GM23338 (cell line): ENCODE results near the gene EBF4. TPM values are rescaled to one million over a fixed set of nuclear protein-coding genes. Genes with fewer than 3 reads are reported as not detected.

Source experiments
- ATAC-seq: fragments of 200-7000 bp; cut with Tn5 transposase; 3 replicates; pipeline ENCODE4 v1.9.1; 2020
- DNase-seq: peaks from one replicate; pipeline ENCODE4 v3.0.0-alpha.2; 2015; ENCODE audit warnings: low spot score
- H2AFZ ChIP-seq: fragments of 200-600 bp; sonication (generic); 2 replicates; pipeline ENCODE4 v1.8.0; 2016; ENCODE audit warnings: antibody characterized with exemption, mild to moderate bottlenecking, moderate library complexity
- H3F3A ChIP-seq: fragments of 200-600 bp; sonication (generic); replicated peaks from 2 replicates; pipeline ENCODE4 v1.8.0; 2017; ENCODE audit warnings: antibody characterized with exemption, mixed run types, low read depth
- H3K27ac ChIP-seq: fragments of 200-600 bp; sonication (generic); 2 replicates; pipeline ENCODE4 v1.6.1; 2016; ENCODE audit warnings: low read depth
- H3K27me3 ChIP-seq: fragments of 200-600 bp; sonication (generic); 2 replicates; pipeline ENCODE4 v1.8.0; 2016; ENCODE audit warnings: mild to moderate bottlenecking, mixed run types, moderate library complexity; ENCODE audit not compliant: insufficient read depth
- H3K36me3 ChIP-seq: fragments of 200-600 bp; sonication (generic); 2 replicates; pipeline ENCODE4 v1.8.0; 2016; ENCODE audit warnings: mild to moderate bottlenecking; ENCODE audit not compliant: insufficient read depth
- H3K4me1 ChIP-seq: fragments of 200-600 bp; sonication (generic); 2 replicates; pipeline ENCODE4 v1.8.0; 2016; ENCODE audit warnings: mild to moderate bottlenecking, moderate library complexity; ENCODE audit not compliant: insufficient read depth
- H3K4me2 ChIP-seq: fragments of 200-600 bp; sonication (generic); 2 replicates; pipeline ENCODE4 v1.7.1; 2017; ENCODE audit warnings: mixed run types
- H3K4me3 ChIP-seq: fragments of 200-600 bp; sonication (generic); 2 replicates; pipeline ENCODE4 v1.6.1; 2016; ENCODE audit warnings: mixed run types
- H3K79me2 ChIP-seq: fragments of 200-600 bp; sonication (generic); replicated peaks from 2 replicates; pipeline ENCODE4 v1.8.0; 2017; ENCODE audit warnings: mild to moderate bottlenecking; ENCODE audit not compliant: insufficient read depth
- H3K9me2 ChIP-seq: fragments of 200-600 bp; sonication (generic); 2 replicates; pipeline ENCODE4 v1.8.0; 2017; ENCODE audit not compliant: insufficient read depth
- H4K20me1 ChIP-seq: fragments of 200-600 bp; sonication (generic); replicated peaks from 2 replicates; pipeline ENCODE4 v1.8.0; 2017; ENCODE audit warnings: mild to moderate bottlenecking; ENCODE audit not compliant: insufficient read depth
- H3K27ac Mint-ChIP-seq: 2 replicates; pipeline ENCODE4 v1.8.0; 2020; ENCODE audit warnings: inconsistent platforms, mild to moderate bottlenecking, moderate library complexity, mixed read lengths
- H3K27me3 Mint-ChIP-seq: 3 replicates; pipeline ENCODE4 v1.8.0; 2022; ENCODE audit warnings: low read depth, mild to moderate bottlenecking, moderate library complexity, mixed read lengths, inconsistent platforms; ENCODE audit not compliant: insufficient read depth, poor library complexity
- H3K36me3 Mint-ChIP-seq: 3 replicates; pipeline ENCODE4 v1.8.0; 2021; ENCODE audit warnings: low read depth, mild to moderate bottlenecking, inconsistent platforms, moderate library complexity, mixed read lengths
- H3K4me1 Mint-ChIP-seq: 3 replicates; pipeline ENCODE4 v1.8.0; 2020; ENCODE audit warnings: mild to moderate bottlenecking, inconsistent platforms, mixed read lengths
- H3K4me3 Mint-ChIP-seq: 3 replicates; pipeline ENCODE4 v1.8.0; 2021; ENCODE audit warnings: moderate library complexity, mild to moderate bottlenecking, inconsistent platforms, mixed read lengths
- H3K9me3 Mint-ChIP-seq: 3 replicates; pipeline ENCODE4 v1.8.0; 2020; ENCODE audit warnings: moderate library complexity, mild to moderate bottlenecking, inconsistent platforms, mixed read lengths
- EZH2 ChIP-seq: fragments of 200-600 bp; sonication (generic); IDR thresholded peaks from one replicate; pipeline ENCODE4 v1.8.0; 2017; ENCODE audit warnings: antibody characterized with exemption, mild to moderate bottlenecking, low read depth; ENCODE audit not compliant: unreplicated experiment
- EZH2phosphoT487 ChIP-seq: fragments of 200-600 bp; sonication (generic); IDR thresholded peaks from one replicate; pipeline ENCODE4 v1.8.1; 2018; ENCODE audit warnings: antibody characterized with exemption; ENCODE audit not compliant: unreplicated experiment
- JUNB ChIP-seq: IDR thresholded peaks from one replicate; pipeline ENCODE4 v1.6.1; 2016; ENCODE audit warnings: antibody characterized with exemption; ENCODE audit not compliant: unreplicated experiment
- NANOG ChIP-seq: IDR thresholded peaks from 2 replicates; pipeline ENCODE4 v1.6.1; 2016; ENCODE audit warnings: antibody characterized with exemption, borderline replicate concordance
- POLR2AphosphoS5 ChIP-seq: IDR thresholded peaks from 2 replicates; pipeline ENCODE4 v1.6.1; 2016; ENCODE audit warnings: antibody characterized with exemption, low read depth
- ZNF114 ChIP-seq: fragments of 250-450 bp; sonication (Bioruptor Pico); IDR thresholded peaks from 2 replicates; pipeline ENCODE4 v1.5.0; 2020; ENCODE audit warnings: mild to moderate bottlenecking, moderate library complexity
- ZNF331 ChIP-seq: fragments of 250-450 bp; sonication (Bioruptor Pico); IDR thresholded peaks from 2 replicates; pipeline ENCODE4 v1.5.0; 2020; ENCODE audit warnings: low read depth, mild to moderate bottlenecking, moderate library complexity
- polyA plus RNA-seq: library from polyadenylated mRNA; unstranded; fragments of >200 nt; fragmentation: Nextera tagmentation; extraction: Ambion mirVana; gene quantifications from 2 replicates; pipeline ENCODE4 v1.2.1, GENCODE V29; 2016
- total RNA-seq: library from RNA; depleted of rRNA; stranded (reverse); fragments of >200 nt; shearing (Covaris generic); gene quantifications from 2 replicates; pipeline ENCODE4 v1.2.3, GENCODE V29; 2014
- TF ChIP-seq, protein P1 (sequence below): IDR thresholded peaks from 2 replicates; pipeline ENCODE4 v1.6.1; 2016; ENCODE audit warnings: antibody characterized with exemption
- TF ChIP-seq, protein P2 (sequence below), 2 experiments: fragments of 200-600 bp in 1 of 2; sonication (generic) in 1 of 2; conservative IDR thresholded peaks; 2 replicates each; pipeline versions ENCODE4 v1.5.1 to v1.6.1; 2016 to 2017; ENCODE audit warnings: antibody characterized with exemption in 2 of 2, low read depth in 2 of 2, mild to moderate bottlenecking in 2 of 2, moderate library complexity in 1 of 2
- TF ChIP-seq, protein P3 (sequence below): IDR thresholded peaks from one replicate; pipeline ENCODE4 v1.6.1; 2018; ENCODE audit warnings: antibody characterized with exemption; ENCODE audit not compliant: unreplicated experiment

EBF4 gene
- total and polyA plus RNA-seq, 2 experiments from 2014 or later = 0.66 to 1.6 TPM

DNA sequence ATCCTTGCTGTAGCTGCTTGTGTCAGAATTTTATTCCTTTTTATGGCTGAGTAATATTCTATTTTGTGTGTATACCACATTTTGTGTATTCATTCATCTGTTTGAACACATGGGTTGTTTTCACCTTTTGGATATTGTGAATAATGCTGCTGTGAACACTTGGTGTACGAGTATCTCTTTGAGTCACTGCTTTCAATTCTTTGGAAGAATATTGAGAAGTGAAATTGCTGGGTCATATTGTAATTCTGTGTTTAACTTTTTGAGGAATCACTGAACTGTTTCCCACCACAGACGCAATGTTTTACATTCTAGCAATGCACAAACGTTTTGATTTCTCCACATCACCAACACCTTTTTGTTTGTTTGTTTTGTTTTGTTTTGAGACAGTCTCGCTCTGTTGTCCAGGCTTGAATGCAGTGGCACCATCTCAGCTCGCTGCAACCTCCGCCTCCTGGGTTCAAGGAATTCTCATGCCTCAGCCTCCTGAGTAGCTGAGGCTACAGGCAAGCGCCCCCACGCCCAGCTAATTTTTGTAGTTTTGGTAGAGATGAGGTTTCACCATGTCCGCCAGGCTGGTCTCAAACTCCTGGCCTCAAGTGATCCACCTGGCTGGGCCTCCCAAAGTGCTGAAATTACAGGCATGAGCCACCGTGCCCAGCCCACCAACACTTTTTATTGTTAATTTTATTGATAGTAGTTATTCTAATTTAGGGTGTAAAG is 86.2 kb downstream of the EBF4 start:
- H3K27me3 Mint-ChIP-seq = no peaks in the 10 kb centered on the region
- Histone ChIP-seq H3K36me3 (no peaks in the 10 kb centered on the region), H3K9me2 (no peaks in the 10 kb centered on the region), H3K27me3 (no peaks in the 10 kb centered on the region), H3K27ac (no peak overlapping the region), H3K4me2 (no peak overlapping the region), H3K4me3 (no peak overlapping the region), H2AFZ (no peak overlapping the region), H4K20me1 (no peaks in the 10 kb centered on the region), H3K4me1 (no peaks in the 10 kb centered on the region), H3F3A (no peaks in the 10 kb centered on the region), H3K79me2 (no peaks in the 10 kb centered on the region)
- ATAC-seq = no peak
- TF ChIP-seq, protein P1, sequence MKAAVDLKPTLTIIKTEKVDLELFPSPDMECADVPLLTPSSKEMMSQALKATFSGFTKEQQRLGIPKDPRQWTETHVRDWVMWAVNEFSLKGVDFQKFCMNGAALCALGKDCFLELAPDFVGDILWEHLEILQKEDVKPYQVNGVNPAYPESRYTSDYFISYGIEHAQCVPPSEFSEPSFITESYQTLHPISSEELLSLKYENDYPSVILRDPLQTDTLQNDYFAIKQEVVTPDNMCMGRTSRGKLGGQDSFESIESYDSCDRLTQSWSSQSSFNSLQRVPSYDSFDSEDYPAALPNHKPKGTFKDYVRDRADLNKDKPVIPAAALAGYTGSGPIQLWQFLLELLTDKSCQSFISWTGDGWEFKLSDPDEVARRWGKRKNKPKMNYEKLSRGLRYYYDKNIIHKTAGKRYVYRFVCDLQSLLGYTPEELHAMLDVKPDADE = no peak
- TF ChIP-seq ZNF114 (CRISPR knock-in tag) = no peak
- TF ChIP-seq ZNF331 = no peak
- no peak for TF ChIP-seq EZH2
- TF ChIP-seq NANOG = no peak
- no peak for TF ChIP-seq EZH2phosphoT487
- TF ChIP-seq, protein P2, sequence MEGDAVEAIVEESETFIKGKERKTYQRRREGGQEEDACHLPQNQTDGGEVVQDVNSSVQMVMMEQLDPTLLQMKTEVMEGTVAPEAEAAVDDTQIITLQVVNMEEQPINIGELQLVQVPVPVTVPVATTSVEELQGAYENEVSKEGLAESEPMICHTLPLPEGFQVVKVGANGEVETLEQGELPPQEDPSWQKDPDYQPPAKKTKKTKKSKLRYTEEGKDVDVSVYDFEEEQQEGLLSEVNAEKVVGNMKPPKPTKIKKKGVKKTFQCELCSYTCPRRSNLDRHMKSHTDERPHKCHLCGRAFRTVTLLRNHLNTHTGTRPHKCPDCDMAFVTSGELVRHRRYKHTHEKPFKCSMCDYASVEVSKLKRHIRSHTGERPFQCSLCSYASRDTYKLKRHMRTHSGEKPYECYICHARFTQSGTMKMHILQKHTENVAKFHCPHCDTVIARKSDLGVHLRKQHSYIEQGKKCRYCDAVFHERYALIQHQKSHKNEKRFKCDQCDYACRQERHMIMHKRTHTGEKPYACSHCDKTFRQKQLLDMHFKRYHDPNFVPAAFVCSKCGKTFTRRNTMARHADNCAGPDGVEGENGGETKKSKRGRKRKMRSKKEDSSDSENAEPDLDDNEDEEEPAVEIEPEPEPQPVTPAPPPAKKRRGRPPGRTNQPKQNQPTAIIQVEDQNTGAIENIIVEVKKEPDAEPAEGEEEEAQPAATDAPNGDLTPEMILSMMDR (conservative IDR thresholded peaks at IDR 0.05; ENCODE audit: low read depth in 2 of 2) = no peak
- TF ChIP-seq, protein P3, sequence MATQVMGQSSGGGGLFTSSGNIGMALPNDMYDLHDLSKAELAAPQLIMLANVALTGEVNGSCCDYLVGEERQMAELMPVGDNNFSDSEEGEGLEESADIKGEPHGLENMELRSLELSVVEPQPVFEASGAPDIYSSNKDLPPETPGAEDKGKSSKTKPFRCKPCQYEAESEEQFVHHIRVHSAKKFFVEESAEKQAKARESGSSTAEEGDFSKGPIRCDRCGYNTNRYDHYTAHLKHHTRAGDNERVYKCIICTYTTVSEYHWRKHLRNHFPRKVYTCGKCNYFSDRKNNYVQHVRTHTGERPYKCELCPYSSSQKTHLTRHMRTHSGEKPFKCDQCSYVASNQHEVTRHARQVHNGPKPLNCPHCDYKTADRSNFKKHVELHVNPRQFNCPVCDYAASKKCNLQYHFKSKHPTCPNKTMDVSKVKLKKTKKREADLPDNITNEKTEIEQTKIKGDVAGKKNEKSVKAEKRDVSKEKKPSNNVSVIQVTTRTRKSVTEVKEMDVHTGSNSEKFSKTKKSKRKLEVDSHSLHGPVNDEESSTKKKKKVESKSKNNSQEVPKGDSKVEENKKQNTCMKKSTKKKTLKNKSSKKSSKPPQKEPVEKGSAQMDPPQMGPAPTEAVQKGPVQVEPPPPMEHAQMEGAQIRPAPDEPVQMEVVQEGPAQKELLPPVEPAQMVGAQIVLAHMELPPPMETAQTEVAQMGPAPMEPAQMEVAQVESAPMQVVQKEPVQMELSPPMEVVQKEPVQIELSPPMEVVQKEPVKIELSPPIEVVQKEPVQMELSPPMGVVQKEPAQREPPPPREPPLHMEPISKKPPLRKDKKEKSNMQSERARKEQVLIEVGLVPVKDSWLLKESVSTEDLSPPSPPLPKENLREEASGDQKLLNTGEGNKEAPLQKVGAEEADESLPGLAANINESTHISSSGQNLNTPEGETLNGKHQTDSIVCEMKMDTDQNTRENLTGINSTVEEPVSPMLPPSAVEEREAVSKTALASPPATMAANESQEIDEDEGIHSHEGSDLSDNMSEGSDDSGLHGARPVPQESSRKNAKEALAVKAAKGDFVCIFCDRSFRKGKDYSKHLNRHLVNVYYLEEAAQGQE = no peak
- TF ChIP-seq JUNB = no peak
- no peak for TF ChIP-seq POLR2AphosphoS5
- no peaks in the 10 kb centered on the region for H3K36me3 Mint-ChIP-seq
- H3K4me1 Mint-ChIP-seq = no peaks in the 10 kb centered on the region
- H3K9me3 Mint-ChIP-seq = 0 out of 3 replicates have a peak, but pooled peaks cover 3% of the 10 kb centered on the region
- no peak overlapping the region for H3K27ac Mint-ChIP-seq
- H3K4me3 Mint-ChIP-seq = no peak overlapping the region
- no peak for DNase-seq
